Cardiac septum (tissue), 1 donor: ENCODE data around the gene AVP. TPM values are rescaled to one million over a fixed set of nuclear protein-coding genes. Genes with fewer than 3 reads are reported as not detected.
"Not testable (repeated sequence)": the region's sequence is repeated elsewhere in the genome, so short reads cannot be mapped to it uniquely, and the experiment has no call there.

Source experiments
- DNase-seq: peaks from one replicate; pipeline ENCODE4 v3.0.0-alpha.2; 2020; ENCODE audit warnings: low spot score
- intact Hi-C: fragments of 100-400 bp; cut with DNase I; formaldehyde crosslinking; loops from one replicate; pipeline ENCODE4 v1.14.0; 2022
- total RNA-seq: library from RNA; stranded (reverse); fragmentation: NEBNext Ultra II Directional; extraction: Animal tissue kit (Norgen Biotek cat#: 25700); gene quantifications from one replicate; pipeline ENCODE4 v1.2.1, GENCODE V29; 2021
- donor health status: DM: no; HTN: no; CAD: no.

The AVP gene
- total RNA-seq, 1 donor from 2014 or later: not detected

- DNase-seq: no peak
- intact Hi-C loops: no loop called here
Measured at GRCh38 chr20:3067139-3068014, 17.1 kb downstream of the AVP start.

- intact Hi-C loops, DNase-seq: not testable (repeated sequence)
Measured at GRCh38 chr20:3064119-3064518, 20.4 kb downstream of the AVP start.

- intact Hi-C loops: no loop called here
- no peak for DNase-seq
Measured at GRCh38 chr20:3059489-3059888, 25.0 kb downstream of the AVP start.

DNA sequence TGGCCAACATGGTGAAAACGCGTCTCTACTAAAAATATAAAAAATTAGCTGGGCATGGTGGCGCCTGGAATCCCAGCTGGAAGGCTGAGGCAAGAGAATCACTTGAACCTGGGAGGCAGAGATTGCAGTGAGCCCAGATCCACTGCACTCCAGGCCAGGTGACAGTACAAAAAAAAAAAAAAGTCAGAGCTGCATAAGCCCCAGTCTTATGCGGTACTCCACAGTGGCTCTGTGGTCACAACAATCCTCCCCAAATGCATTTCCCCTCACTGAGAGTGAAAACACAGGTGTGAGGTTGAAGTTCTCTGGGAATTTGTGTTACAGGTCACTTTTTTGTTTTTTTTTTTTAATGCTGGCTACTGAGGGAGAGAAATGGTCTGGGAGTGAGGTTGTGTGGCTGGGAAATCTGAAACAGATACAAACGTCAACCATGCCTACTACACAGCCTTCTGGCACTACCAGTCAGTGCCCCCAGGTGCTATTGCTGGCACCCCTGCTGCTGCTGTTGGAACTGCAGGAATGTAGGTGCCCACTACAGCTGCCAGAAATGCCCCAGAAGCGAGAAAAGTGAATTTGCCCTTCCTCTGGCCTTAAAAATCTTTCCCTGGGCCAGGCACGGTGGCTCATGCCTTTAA, 33.0 kb downstream of the AVP start:
- intact Hi-C loops: loop anchor here (5.0 kb wide), 1 partner anchor 66 kb away; no protein-coding TSS in a partner anchor

DNA sequence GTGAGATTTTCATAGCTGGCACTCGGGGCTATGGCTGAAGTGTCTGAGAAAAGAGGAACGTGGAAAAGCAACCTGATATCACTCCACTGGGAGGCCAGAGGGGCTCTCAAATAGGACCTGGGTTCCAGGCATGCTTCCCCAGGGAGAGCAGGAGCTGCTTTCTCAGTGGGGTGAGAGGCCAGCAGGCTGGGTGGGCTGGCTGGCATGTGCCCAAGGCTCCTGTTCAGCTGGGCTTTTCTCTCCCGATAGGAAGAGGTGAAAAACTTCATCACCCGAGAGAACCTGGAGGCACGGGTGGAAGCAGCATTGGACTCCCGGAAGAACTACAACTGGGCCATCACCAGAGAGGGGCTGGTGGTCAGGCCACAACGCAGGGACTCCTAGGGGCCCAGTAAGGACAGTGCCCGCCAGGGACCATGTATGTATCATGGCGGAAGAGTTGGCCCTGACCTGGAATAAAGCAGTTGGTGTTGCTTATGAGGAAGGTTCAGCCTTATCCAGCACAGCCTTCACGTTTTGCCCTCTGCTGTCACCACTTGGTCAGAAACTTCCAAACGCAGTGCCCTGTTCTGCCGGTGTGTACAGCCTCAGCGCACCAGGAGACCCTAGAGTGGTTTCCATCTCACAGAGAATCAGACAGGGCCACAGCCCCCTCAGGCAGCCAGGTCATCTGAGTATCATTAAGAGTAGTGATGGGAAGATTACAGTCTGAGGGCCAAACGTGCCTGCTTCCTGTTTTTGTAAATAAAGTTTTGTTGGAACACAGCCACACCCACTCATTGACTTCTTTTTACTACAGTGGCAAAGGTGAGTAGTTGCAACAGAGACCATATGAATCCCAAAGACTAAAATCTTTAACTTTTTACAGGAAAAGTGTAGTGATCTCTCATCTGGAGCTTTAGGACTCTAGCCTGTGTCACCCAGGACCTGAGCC, 36.8 kb downstream of the AVP start:
- DNase-seq: no peak
- intact Hi-C loops: no loop called here

More for the DNA sequence above, 33.0 kb downstream of the AVP start:
- DNase-seq: no peak

- intact Hi-C loops: no loop called here
- no peak for DNase-seq
Measured at GRCh38 chr20:3046677-3047462, 37.7 kb downstream of the AVP start.

- peak; percentile 96 for DNase-seq
- intact Hi-C loops: no loop called here
Measured at GRCh38 chr20:3045816-3046676, 38.5 kb downstream of the AVP start, which contains the start of gene MRPS26. MRPS26 (plus strand) TSS chr20:3046052; CDS start chr20:3046069, 17 bp downstream.

DNA sequence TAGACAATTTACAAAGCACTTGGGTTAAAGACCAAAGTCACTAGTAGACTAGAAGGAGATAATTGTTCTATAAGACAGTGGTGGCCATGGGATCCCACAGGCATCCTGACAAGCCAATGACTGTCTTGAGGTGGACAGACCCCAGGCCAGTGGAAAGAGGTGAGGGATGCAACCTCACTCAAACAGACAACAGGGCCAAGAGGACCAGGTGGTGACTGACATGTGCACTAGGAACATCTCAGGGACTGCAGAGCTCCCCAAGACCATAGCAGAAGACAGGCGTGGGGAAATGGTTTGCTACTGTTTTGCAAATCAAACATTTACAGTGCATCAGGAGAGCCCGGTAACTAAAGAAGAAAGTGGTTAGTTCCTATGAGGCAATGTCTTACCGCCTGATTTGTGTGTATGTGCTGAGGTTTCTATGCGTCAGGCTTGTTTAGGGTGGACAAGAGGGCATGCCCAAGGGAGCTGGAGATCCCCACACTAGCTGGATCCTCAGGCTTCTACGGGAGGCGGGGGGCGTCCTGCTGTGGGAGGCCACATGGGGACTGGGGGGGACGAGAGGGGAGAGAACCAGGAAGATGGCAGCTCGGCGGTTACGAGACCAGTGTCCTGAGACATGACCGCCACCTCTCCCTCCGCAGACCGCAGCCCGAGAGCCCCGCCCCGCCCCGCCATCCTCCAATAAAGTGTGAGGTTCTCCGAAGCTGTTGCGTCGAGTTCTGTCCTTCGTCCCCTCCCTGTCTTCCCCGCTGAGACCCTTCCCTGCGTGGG, 39.3 kb downstream of the AVP start:
- peak; percentile 87 for DNase-seq
- intact Hi-C loops: no loop called here

- no peak for DNase-seq
- intact Hi-C loops: no loop called here
Measured at GRCh38 chr20:3044336-3044965, 40.1 kb downstream of the AVP start.

DNA sequence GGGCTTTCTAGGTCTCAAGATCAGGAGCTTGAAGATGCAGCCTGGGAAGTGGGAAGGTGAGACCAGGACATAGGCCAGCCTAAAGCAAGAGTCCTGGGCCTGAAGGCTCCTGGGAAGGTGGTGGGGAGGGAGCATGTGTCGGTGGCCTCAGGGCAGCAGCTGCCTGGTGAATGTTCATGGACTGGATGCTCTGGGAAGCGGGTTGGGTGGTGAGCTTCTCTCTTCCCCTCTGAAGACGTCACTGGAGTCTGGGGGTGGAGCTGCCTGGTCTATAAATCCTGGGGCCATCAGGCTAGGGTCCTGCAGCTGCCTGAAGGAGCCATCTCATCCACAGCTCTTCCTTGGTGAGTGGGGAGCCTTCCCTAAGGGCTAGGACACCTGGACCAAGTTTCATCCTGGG, 41.2 kb downstream of the AVP start, which contains the start of gene GNRH2:
Gene GNRH2, plus strand, starts transcription at position 301 of the 400 bp plus-strand sequence. CDS start 793 bp downstream, outside the sequence.
- no peak for DNase-seq
- intact Hi-C loops: no loop called here

GRCh38 chr20:3042625-3043024, 41.9 kb downstream of the AVP start:
- intact Hi-C loops: no loop called here
- DNase-seq: no peak

GRCh38 chr20:3041854-3042409, 42.6 kb downstream of the AVP start:
- DNase-seq: no peak
- intact Hi-C loops: no loop called here

GRCh38 chr20:3040086-3040485, 44.4 kb downstream of the AVP start:
- DNase-seq: no peak
- intact Hi-C loops: no loop called here

GRCh38 chr20:3039426-3039825, 45.1 kb downstream of the AVP start:
- intact Hi-C loops: no loop called here
- DNase-seq: no peak

DNA sequence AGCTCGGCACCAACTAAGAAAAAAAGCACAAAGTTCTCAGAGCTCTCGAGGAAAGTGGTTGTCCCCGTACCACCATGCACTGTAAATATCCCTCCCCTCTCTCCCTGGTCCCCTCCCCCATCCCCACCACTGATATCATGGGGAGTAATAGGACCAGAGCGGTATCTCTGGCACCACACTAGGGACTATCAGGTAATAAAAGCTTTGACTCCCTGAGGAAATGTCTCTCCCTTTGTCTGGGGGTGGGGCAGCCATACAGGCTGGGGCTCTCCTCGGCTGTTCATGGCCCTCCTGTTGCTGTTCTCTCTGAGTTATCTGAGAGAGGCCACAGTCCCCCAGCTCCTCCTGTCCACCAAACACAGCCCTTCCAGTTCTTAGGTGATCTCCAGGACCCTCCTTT, 46.1 kb downstream of the AVP start:
- intact Hi-C loops: no loop called here
- DNase-seq: no peak

GRCh38 chr20:3037654-3038053, 46.9 kb downstream of the AVP start:
- intact Hi-C loops: no loop called here
- DNase-seq: no peak

DNA sequence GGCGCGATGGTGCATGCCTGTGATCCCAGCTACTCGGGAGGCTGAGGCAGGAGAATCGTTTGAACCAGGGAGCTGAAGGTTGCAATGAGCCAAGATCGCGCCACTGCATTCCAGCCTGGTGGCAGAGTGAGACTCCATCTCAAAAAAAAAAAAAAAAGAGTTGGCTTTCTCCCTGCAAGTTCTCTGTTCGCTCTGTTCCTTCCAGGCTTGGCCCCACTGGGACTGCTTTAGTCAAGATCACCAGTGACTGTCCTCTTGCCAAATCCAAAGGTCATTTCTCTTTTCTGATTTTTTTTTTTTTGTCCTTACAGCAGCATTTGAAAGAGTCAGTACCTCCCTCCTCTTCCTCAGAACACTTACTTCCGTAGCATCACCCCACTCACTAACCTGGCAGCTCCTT, 51.9 kb downstream of the AVP start:
- DNase-seq: no peak
- intact Hi-C loops: no loop called here
